ENCODE results near the gene DEFB119. TPM values are rescaled to one million over a fixed set of nuclear protein-coding genes. Genes with fewer than 3 reads are reported as not detected.
"Not testable (repeated sequence)": the region's sequence is repeated elsewhere in the genome, so short reads cannot be mapped to it uniquely, and the experiment has no call there.

Gene DEFB119
- total and polyA plus RNA-seq, 5 donors, result not detected

GRCh38 chr20:31394900-31395299 is 4.5 kb upstream of the DEFB119 start:
- Histone ChIP-seq H3K4me1 (ENCODE audit: control insufficient read depth, insufficient read depth, low read length) (no peaks in the 10 kb centered on the region), H3K4me3 (ENCODE audit: low read length) (no peak overlapping the region), H3K27me3 (ENCODE audit: control insufficient read depth, insufficient read depth) (no peaks in the 10 kb centered on the region), H3K27ac (ENCODE audit: low read length) (no peak overlapping the region), H3K9me3 (ENCODE audit: control insufficient read depth, low read length) (no peaks in the 10 kb centered on the region)
- DNase-seq (no peak), ATAC-seq (no peak)
- WGBS, result 33% methylated on average over 3 of the region's 3 CpGs
- intact Hi-C loops (cut with DNase I), result no loop called here

GRCh38 chr20:31392836-31393235 is 2.4 kb upstream of the DEFB119 start:
- H3K27ac ChIP-seq (ENCODE audit: low read length), result no peak overlapping the region
- no peaks in the 10 kb centered on the region for H3K27me3 ChIP-seq (ENCODE audit: control insufficient read depth, insufficient read depth)
- intact Hi-C loops (cut with DNase I), result no loop called here
- H3K4me3 ChIP-seq (ENCODE audit: low read length), result no peak overlapping the region
- no peak for ATAC-seq
- H3K9me3 ChIP-seq (ENCODE audit: control insufficient read depth, low read length), result no peaks in the 10 kb centered on the region
- H3K4me1 ChIP-seq (ENCODE audit: control insufficient read depth, insufficient read depth, low read length), result no peaks in the 10 kb centered on the region
- DNase-seq, result no peak
- 57% methylated on average over 2 of the region's 2 CpGs for WGBS

GRCh38 chr20:31374346-31374745 is 16.0 kb downstream of the DEFB119 start:
- ATAC-seq (no peak), DNase-seq (no peak)
- H3K4me1 ChIP-seq (ENCODE audit: control insufficient read depth, insufficient read depth, low read length), result no peaks in the 10 kb centered on the region
- H3K27ac ChIP-seq (ENCODE audit: low read length), result no peak overlapping the region
- intact Hi-C loops (cut with DNase I), result no loop called here
- H3K9me3 ChIP-seq (ENCODE audit: control insufficient read depth, low read length), result peaks cover 2% of the 10 kb centered on the region
- H3K4me3 ChIP-seq (ENCODE audit: low read length), result no peak overlapping the region
- WGBS, result 63% methylated on average over 2 of the region's 2 CpGs
- H3K27me3 ChIP-seq (ENCODE audit: control insufficient read depth, insufficient read depth), result no peaks in the 10 kb centered on the region

GRCh38 chr20:31368301-31368700 is 22.1 kb downstream of the DEFB119 start, which contains the start of gene DEFB118:
TSS of gene DEFB118 (plus strand) at chr20:31368601. CDS start at chr20:31368651, 50 bp downstream.
- ATAC-seq (no peak), DNase-seq (no peak)
- 69% methylated on average over 2 of the region's 2 CpGs for WGBS
- Histone ChIP-seq H3K27me3 (ENCODE audit: control insufficient read depth, insufficient read depth) (no peaks in the 10 kb centered on the region), H3K4me1 (ENCODE audit: control insufficient read depth, insufficient read depth, low read length) (no peaks in the 10 kb centered on the region), H3K4me3 (ENCODE audit: low read length) (no peak within 1 kb of the TSS), H3K9me3 (ENCODE audit: control insufficient read depth, low read length) (no peaks in the 10 kb centered on the region), H3K27ac (ENCODE audit: low read length) (no peak within 1 kb of the TSS)
- intact Hi-C loops (cut with DNase I), result no loop called here

- H3K9me3 ChIP-seq (ENCODE audit: control insufficient read depth, low read length); H3K27ac ChIP-seq (ENCODE audit: low read length); ATAC-seq; H3K4me1 ChIP-seq (ENCODE audit: control insufficient read depth, insufficient read depth, low read length); H3K27me3 ChIP-seq (ENCODE audit: control insufficient read depth, insufficient read depth); intact Hi-C loops (cut with DNase I); H3K4me3 ChIP-seq (ENCODE audit: low read length); DNase-seq: not testable (repeated sequence)
- WGBS, result 74% methylated on average over 5 of the region's 5 CpGs
Observed at GRCh38 chr20:31364272-31364671, 26.1 kb downstream of the DEFB119 start.

- Histone ChIP-seq H3K4me1 (ENCODE audit: control insufficient read depth, insufficient read depth, low read length) (no peaks in the 10 kb centered on the region), H3K9me3 (ENCODE audit: control insufficient read depth, low read length) (no peaks in the 10 kb centered on the region), H3K27ac (ENCODE audit: low read length) (no peak overlapping the region), H3K4me3 (ENCODE audit: low read length) (no peak overlapping the region), H3K27me3 (ENCODE audit: control insufficient read depth, insufficient read depth) (no peaks in the 10 kb centered on the region)
- DNase-seq, result no peak
- WGBS, result 65% methylated on average over 4 of the region's 4 CpGs
- ATAC-seq, result no peak
- intact Hi-C loops (cut with DNase I), result no loop called here
Observed at GRCh38 chr20:31363295-31363694, 27.1 kb downstream of the DEFB119 start.

GRCh38 chr20:31355981-31356380 is 34.4 kb downstream of the DEFB119 start:
- no peak overlapping the region for H3K4me3 ChIP-seq (ENCODE audit: low read length)
- H3K27me3 ChIP-seq (ENCODE audit: control insufficient read depth, insufficient read depth), result no peaks in the 10 kb centered on the region
- intact Hi-C loops (cut with DNase I), result no loop called here
- DNase-seq (no peak), ATAC-seq (no peak)
- no peak overlapping the region for H3K27ac ChIP-seq (ENCODE audit: low read length)
- H3K9me3 ChIP-seq (ENCODE audit: control insufficient read depth, low read length), result no peaks in the 10 kb centered on the region
- 50% methylated on average over 1 of the region's 1 CpG for WGBS
- no peaks in the 10 kb centered on the region for H3K4me1 ChIP-seq (ENCODE audit: control insufficient read depth, insufficient read depth, low read length)

- Histone ChIP-seq H3K27me3 (ENCODE audit: control insufficient read depth, insufficient read depth) (no peaks in the 10 kb centered on the region), H3K4me1 (ENCODE audit: control insufficient read depth, insufficient read depth, low read length) (no peaks in the 10 kb centered on the region), H3K27ac (ENCODE audit: low read length) (no peak overlapping the region), H3K9me3 (ENCODE audit: control insufficient read depth, low read length) (no peaks in the 10 kb centered on the region), H3K4me3 (ENCODE audit: low read length) (no peak overlapping the region)
- DNase-seq (no peak), ATAC-seq (no peak)
- intact Hi-C loops (cut with DNase I), result no loop called here
Observed at GRCh38 chr20:31341470-31341869, 48.9 kb downstream of the DEFB119 start.

GRCh38 chr20:31330893-31331292 is 59.5 kb downstream of the DEFB119 start:
- ATAC-seq (no peak), DNase-seq (no peak)
- H3K27ac ChIP-seq (ENCODE audit: low read length), result no peak overlapping the region
- no peaks in the 10 kb centered on the region for H3K9me3 ChIP-seq (ENCODE audit: control insufficient read depth, low read length)
- H3K4me3 ChIP-seq (ENCODE audit: low read length), result no peak overlapping the region
- no peaks in the 10 kb centered on the region for H3K4me1 ChIP-seq (ENCODE audit: control insufficient read depth, insufficient read depth, low read length)
- intact Hi-C loops (cut with DNase I), result no loop called here
- H3K27me3 ChIP-seq (ENCODE audit: control insufficient read depth, insufficient read depth), result no peaks in the 10 kb centered on the region

Other genes starting within 250 kb of the DEFB119 start
- not detected for gene DEFB115, start 132.9 kb downstream of the DEFB119 start, total RNA-seq
- gene DEFB115, start 132.9 kb downstream of the DEFB119 start, polyA plus RNA-seq, result not detected
- gene DEFB116, start 82.0 kb downstream of the DEFB119 start, total RNA-seq, result not detected
- not detected for gene DEFB116, start 82.0 kb downstream of the DEFB119 start, polyA plus RNA-seq
- not detected for gene DEFB118, start 22.0 kb downstream of the DEFB119 start, total RNA-seq
- not detected for gene DEFB118, start 22.0 kb downstream of the DEFB119 start, polyA plus RNA-seq
- gene DEFB121, start 15.6 kb upstream of the DEFB119 start, total RNA-seq, result not detected
- gene DEFB121, start 15.6 kb upstream of the DEFB119 start, polyA plus RNA-seq, result not detected
- not detected for gene DEFB123, start 50.0 kb upstream of the DEFB119 start, total RNA-seq
- gene DEFB123, start 50.0 kb upstream of the DEFB119 start, polyA plus RNA-seq, result not detected
- not detected for gene DEFB124, start 84.5 kb upstream of the DEFB119 start, total RNA-seq
- gene DEFB124, start 84.5 kb upstream of the DEFB119 start, polyA plus RNA-seq, result not detected
- gene REM1, start 84.7 kb upstream of the DEFB119 start, total RNA-seq, result 1 to 10 TPM; 1.6 to 2.9 (median 2.5) TPM
- 2.9 TPM for gene REM1, start 84.7 kb upstream of the DEFB119 start, polyA plus RNA-seq
- 10 to 100 TPM; 40.0 to 80.2 (median 62.1) TPM for gene HM13, start 123.9 kb upstream of the DEFB119 start, total RNA-seq
- 47.8 TPM for gene HM13, start 123.9 kb upstream of the DEFB119 start, polyA plus RNA-seq
- 100 to 1,000 TPM; 122 to 188 (median 134) TPM for gene ID1, start 214.7 kb upstream of the DEFB119 start, total RNA-seq
- gene ID1, start 214.7 kb upstream of the DEFB119 start, polyA plus RNA-seq, result 273 TPM
- 10 to 100 TPM in 1 of 4 donors, 1 to 10 TPM in 3; 3.1 to 13.2 (median 9.0) TPM for gene COX4I2, start 247.3 kb upstream of the DEFB119 start, total RNA-seq
- 29.5 TPM for gene COX4I2, start 247.3 kb upstream of the DEFB119 start, polyA plus RNA-seq

All from right cardiac atrium (tissue), 5 donors.